ENCODE data around the gene MIDN. TPM values are rescaled to one million over a fixed set of nuclear protein-coding genes. Genes with fewer than 3 reads are reported as not detected.

The MIDN gene
- total RNA-seq, 4 donors from 2014 or later = 12.4 to 65.0 (median 40.4) TPM

DNA sequence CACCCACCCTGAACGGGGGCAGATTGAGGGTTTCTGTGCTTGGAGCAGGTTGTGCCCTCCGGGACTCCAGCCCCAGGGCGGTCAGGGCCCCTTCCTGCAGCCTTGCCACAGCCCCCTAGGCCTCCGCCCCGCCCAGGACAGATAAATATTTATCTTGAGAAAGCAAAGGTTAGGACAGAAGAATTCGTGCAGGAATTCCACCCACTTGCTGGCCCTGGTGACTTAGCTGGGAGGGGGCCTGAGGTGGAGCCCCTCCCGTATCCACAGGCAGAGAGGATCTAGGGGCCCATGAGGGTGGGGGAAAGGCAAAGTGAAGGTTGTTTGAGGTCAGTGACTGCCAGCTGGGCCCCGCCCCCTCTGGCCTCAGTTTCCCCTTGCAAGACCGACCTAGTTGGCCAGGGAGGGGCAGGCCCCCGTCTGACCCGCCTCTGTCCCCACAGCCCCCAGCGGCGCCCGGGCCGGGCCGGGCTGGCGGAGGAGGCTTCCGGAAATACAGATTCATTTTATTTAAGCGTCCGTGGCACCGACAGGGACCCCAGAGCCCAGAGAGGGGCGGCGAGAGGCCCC lies 5.2 kb downstream of the MIDN start:
- H3K36me3 ChIP-seq = peaks cover 35 to 77% (median 38%) of the 10 kb centered on the region in 3 donors
- H3K4me3 ChIP-seq = peak overlapping the region; percentile 73 to 98 (median 90)
- H3K27ac ChIP-seq = peak overlapping the region; percentile 98 to 100 (median 100)
- no peaks in the 10 kb centered on the region for H3K9me3 ChIP-seq
- no peaks in the 10 kb centered on the region for H3K27me3 ChIP-seq
- whole genome bisulfite sequencing, 2 donors = 12 to 24% methylated on average over 4 to 11 of the region's 23 CpGs
- H3K4me1 ChIP-seq = peaks cover 54 to 80% (median 63%) of the 10 kb centered on the region in 3 donors
- intact Hi-C loops (cut with DNase I) = no loop called here
- DNase-seq = no peak
- TF ChIP-seq, protein P1, sequence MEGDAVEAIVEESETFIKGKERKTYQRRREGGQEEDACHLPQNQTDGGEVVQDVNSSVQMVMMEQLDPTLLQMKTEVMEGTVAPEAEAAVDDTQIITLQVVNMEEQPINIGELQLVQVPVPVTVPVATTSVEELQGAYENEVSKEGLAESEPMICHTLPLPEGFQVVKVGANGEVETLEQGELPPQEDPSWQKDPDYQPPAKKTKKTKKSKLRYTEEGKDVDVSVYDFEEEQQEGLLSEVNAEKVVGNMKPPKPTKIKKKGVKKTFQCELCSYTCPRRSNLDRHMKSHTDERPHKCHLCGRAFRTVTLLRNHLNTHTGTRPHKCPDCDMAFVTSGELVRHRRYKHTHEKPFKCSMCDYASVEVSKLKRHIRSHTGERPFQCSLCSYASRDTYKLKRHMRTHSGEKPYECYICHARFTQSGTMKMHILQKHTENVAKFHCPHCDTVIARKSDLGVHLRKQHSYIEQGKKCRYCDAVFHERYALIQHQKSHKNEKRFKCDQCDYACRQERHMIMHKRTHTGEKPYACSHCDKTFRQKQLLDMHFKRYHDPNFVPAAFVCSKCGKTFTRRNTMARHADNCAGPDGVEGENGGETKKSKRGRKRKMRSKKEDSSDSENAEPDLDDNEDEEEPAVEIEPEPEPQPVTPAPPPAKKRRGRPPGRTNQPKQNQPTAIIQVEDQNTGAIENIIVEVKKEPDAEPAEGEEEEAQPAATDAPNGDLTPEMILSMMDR (IDR thresholded peaks at IDR 0.05) = no peak
- no peak for TF ChIP-seq POLR2A (IDR thresholded peaks at IDR 0.05)

- peak overlapping the region; percentile 9 to 94 (median 80) for H3K4me3 ChIP-seq
- no peak for DNase-seq
- no peaks in the 10 kb centered on the region for H3K27me3 ChIP-seq
- no peaks in the 10 kb centered on the region for H3K9me3 ChIP-seq
- TF ChIP-seq POLR2A (IDR thresholded peaks at IDR 0.05) = no peak
- TF ChIP-seq, protein P1 (IDR thresholded peaks at IDR 0.05) = no peak
- intact Hi-C loops (cut with DNase I) = no loop called here
- 43 to 75% methylated on average over 12 to 13 of the region's 37 CpGs for WGBS, 2 donors
- H3K36me3 ChIP-seq = peaks cover 35 to 77% (median 38%) of the 10 kb centered on the region in 3 donors
- peaks cover 59 to 85% (median 68%) of the 10 kb centered on the region in 3 donors for H3K4me1 ChIP-seq
- peak overlapping the region; percentile 98 to 100 (median 100) for H3K27ac ChIP-seq
Observed at GRCh38 chr19:1254081-1254527, 5.7 kb downstream of the MIDN start.

DNA sequence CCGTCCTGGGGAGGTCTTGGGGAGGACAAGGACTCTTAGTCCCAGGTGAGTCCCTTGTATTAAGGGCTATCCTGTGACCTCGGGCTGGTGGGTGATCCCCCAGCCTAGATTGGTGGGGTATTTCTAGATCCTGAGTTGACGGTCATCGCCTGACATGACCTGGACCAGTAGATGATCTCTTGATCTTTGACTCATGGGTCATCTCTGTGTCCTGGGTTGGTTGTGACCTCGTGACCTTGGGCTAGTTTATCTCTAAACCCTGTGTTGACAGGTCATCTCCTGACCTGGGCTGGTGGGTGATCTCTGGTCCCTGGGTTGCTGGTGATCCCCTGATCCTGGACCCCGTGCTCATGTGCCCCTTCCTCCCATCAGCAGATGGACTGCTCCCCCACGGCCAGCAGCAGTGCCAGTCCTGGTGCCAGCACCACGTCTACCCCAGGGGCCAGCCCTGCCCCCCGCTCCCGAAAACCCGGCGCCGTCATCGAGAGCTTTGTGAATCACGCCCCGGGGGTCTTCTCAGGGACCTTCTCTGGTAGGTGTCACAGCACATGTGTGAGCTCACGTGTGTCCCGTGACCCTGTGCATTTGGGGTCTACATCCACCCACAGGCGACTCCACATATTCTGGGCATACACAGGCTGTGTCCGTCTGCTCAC lies 6.3 kb downstream of the MIDN start:
- H3K4me1 ChIP-seq = peaks cover 65 to 90% (median 73%) of the 10 kb centered on the region in 3 donors

GRCh38 chr19:1255186-1256161 lies 7.1 kb downstream of the MIDN start:
- H3K36me3 ChIP-seq = peaks cover 35 to 69% (median 38%) of the 10 kb centered on the region in 3 donors
- WGBS, 2 donors = 53 to 58% methylated on average over 3 to 4 of the region's 52 CpGs
- intact Hi-C loops (cut with DNase I) = no loop called here
- no peak for DNase-seq
- no peaks in the 10 kb centered on the region for H3K9me3 ChIP-seq
- no peaks in the 10 kb centered on the region for H3K27me3 ChIP-seq
- peaks cover 73 to 98% (median 81%) of the 10 kb centered on the region in 3 donors for H3K4me1 ChIP-seq
- H3K27ac ChIP-seq = peak overlapping the region; percentile 98 to 100 (median 100)
- TF ChIP-seq POLR2A (IDR thresholded peaks at IDR 0.05) = no peak
- TF ChIP-seq, protein P1 (IDR thresholded peaks at IDR 0.05) = no peak
- H3K4me3 ChIP-seq = no peak overlapping the region

More for the DNA sequence above, 6.3 kb downstream of the MIDN start:
- intact Hi-C loops (cut with DNase I) = no loop called here
- Histone ChIP-seq H3K27ac (peak overlapping the region; percentile 98 to 100 (median 100)), H3K36me3 (peaks cover 35 to 77% (median 38%) of the 10 kb centered on the region in 3 donors), H3K4me3 (peak overlapping the region in 2 of 4 donors; percentile 87 to 94), H3K27me3 (no peaks in the 10 kb centered on the region), H3K9me3 (no peaks in the 10 kb centered on the region)
- TF ChIP-seq, protein P1 (IDR thresholded peaks at IDR 0.05) = no peak
- TF ChIP-seq POLR2A (IDR thresholded peaks at IDR 0.05) = no peak
- 67 to 78% methylated on average over 1 to 10 of the region's 20 CpGs for WGBS, 2 donors
- DNase-seq = no peak
